K562 (cell line): Measurements from ENCODE around the gene SLC12A4. TPM values are rescaled to one million over a fixed set of nuclear protein-coding genes. Genes with fewer than 3 reads are reported as not detected.

Experiments used
- AFF1 ChIP-seq, 2 experiments: fragments of 450-650 bp; IDR thresholded peaks; 2 replicates each; pipeline ENCODE4 v1.6.1; 2018; ENCODE audit warnings: mild to moderate bottlenecking in 2 of 2, low read depth in 1 of 2; ENCODE audit not compliant: partially characterized antibody in 2 of 2
- ARID1B ChIP-seq: fragments of 450-650 bp; IDR thresholded peaks from 2 replicates; pipeline ENCODE4 v1.6.1; 2016; ENCODE audit warnings: antibody characterized with exemption, mild to moderate bottlenecking, inconsistent platforms
- CBFA2T3 ChIP-seq: fragments of 450-650 bp; IDR thresholded peaks from 2 replicates; pipeline ENCODE4 v1.6.1; 2017
- EGR1 ChIP-seq: fragments of 450-650 bp; conservative IDR thresholded peaks from 2 replicates; pipeline ENCODE4 v1.6.1; 2017; ENCODE audit warnings: mild to moderate bottlenecking
- RAD21 ChIP-seq, 2 experiments: fragments of 250-450 bp in 1 of 2; fragments of 450-650 bp in 1 of 2; sonication (Bioruptor Pico) in 1 of 2; formaldehyde crosslinking in 1 of 2; IDR thresholded peaks in 1 of 2; conservative IDR thresholded peaks in 1 of 2; 2 replicates each; pipeline versions ENCODE4 v1.4.0 to v1.8.0; 2020 to 2022; ENCODE audit warnings: mild to moderate bottlenecking in 2 of 2, moderate library complexity in 1 of 2
- RB1 ChIP-seq: fragments of 450-650 bp; IDR thresholded peaks from 2 replicates; pipeline ENCODE4 v1.6.1; 2017; ENCODE audit warnings: low read depth, mild to moderate bottlenecking
- RBM17 ChIP-seq: fragments of 200-400 bp; formaldehyde crosslinking; IDR thresholded peaks from 2 replicates; pipeline ENCODE4 v1.6.1; 2017; ENCODE audit warnings: low read depth, mild to moderate bottlenecking, low read length, borderline replicate concordance
- SP1 ChIP-seq: sonication (generic); formaldehyde crosslinking; IDR thresholded peaks from 2 replicates; pipeline ENCODE4 v1.8.1; 2022; ENCODE audit warnings: mild to moderate bottlenecking, missing genetic modification reagents
- TSC22D4 ChIP-seq: fragments of 450-650 bp; IDR thresholded peaks from 2 replicates; pipeline ENCODE4 v1.6.1; 2016; ENCODE audit warnings: missing genetic modification characterization, missing biosample characterization, control low read depth
- VEZF1 ChIP-seq: fragments of 200-800 bp; sonication (Bioruptor generic); IDR thresholded peaks from 2 replicates; pipeline ENCODE4 v1.6.1; 2017; ENCODE audit warnings: missing genetic modification characterization, missing compliant biosample characterization
- ZNF197 ChIP-seq: fragments of 200-800 bp; sonication (Bioruptor generic); IDR thresholded peaks from 2 replicates; pipeline ENCODE4 v1.6.1; 2016; ENCODE audit warnings: low read depth, missing genetic modification characterization, missing compliant biosample characterization
- polyA plus RNA-seq, 8 experiments: library from polyadenylated mRNA; depleted of rRNA in 4 of 8; stranded (reverse) in 5 of 8; unstranded in 3 of 8; fragments of >200 nt; fragmentation: Nextera tagmentation in 2 of 8; fragmentation: Illumina TruSeq in 1 of 8; extraction: Ambion mirVana in 2 of 8; extraction: Trizol in 1 of 8; gene quantifications; 2 replicates each; pipeline versions ENCODE4 v1.2.1 to v1.2.3, GENCODE V29; 2011 to 2014; ENCODE audit warnings: inconsistent platforms in 1 of 8, missing spikeins in 1 of 8
- total RNA-seq, 7 experiments: library from RNA; depleted of rRNA in 6 of 7; stranded (reverse); fragments of >200 nt in 6 of 7; fragmentation: Illumina TruSeq in 2 of 7; extraction: Trizol in 2 of 7; gene quantifications; 2 replicates each; pipeline versions ENCODE4 v1.2.1 to v1.2.3, GENCODE V29; 2011 to 2021; ENCODE audit warnings: low replicate concordance in 1 of 7

The SLC12A4 gene
- total and polyA plus RNA-seq, 9 of the 15 experiments (the other 6 are each of a cell fraction or from before 2014, with no cell fraction given) = 0.75 to 43.5 (median 15.0) TPM

- peak; percentile 92 for TF ChIP-seq VEZF1 (CRISPR knock-in tag)
- TF ChIP-seq ARID1B = peak; percentile 31; the same call in 1 of the 2 replicates
- 0 out of 2 replicates have a peak, but pooled peaks have one; percentile 40 for TF ChIP-seq ZNF197 (CRISPR knock-in tag)
- TF ChIP-seq CBFA2T3 = peak; percentile 33
- TF ChIP-seq TSC22D4 (tag) = no peak
- peak; percentile 23; the same call in 1 of the 2 replicates for TF ChIP-seq EGR1
- TF ChIP-seq SP1 (CRISPR knock-in tag) = peak; percentile 3; the same call in 1 of the 2 replicates
- 0 out of 2 replicates have a peak, but pooled peaks have one; percentile 3 for TF ChIP-seq RB1
- TF ChIP-seq RAD21 (CRISPR knock-in tag; conservative IDR thresholded peaks at IDR 0.05 in 1 of 2, IDR thresholded peaks at IDR 0.05 in 1 of 2) = no peak
- TF ChIP-seq AFF1 (IDR thresholded peaks at IDR 0.05; ENCODE audit: low read depth in 1 of 2, partially characterized antibody in 2 of 2) = no peak
- TF ChIP-seq RBM17 = no peak
Observed at GRCh38 chr16:67969254-67970039, 1.0 kb upstream of the SLC12A4 start (continued).
